Transverse colon (tissue), 3 donors: ENCODE measurements around the gene TACC2.

ENCODE experiments used
- CTCF ChIP-seq, 5 experiments: fragments of 200-600 bp in 3 of 5; fragments of 450-650 bp in 2 of 5; sonication (generic) in 3 of 5; IDR thresholded peaks; 1 replicate in 2 of 5; 2 replicates in 3 of 5; pipeline ENCODE4 v1.5.1; 2016 to 2017; ENCODE audit warnings: antibody characterized with exemption in 5 of 5, inconsistent platforms in 3 of 5, mild to moderate bottlenecking in 2 of 5, moderate library complexity in 1 of 5
- POLR2A ChIP-seq: fragments of 450-650 bp; IDR thresholded peaks from one replicate; pipeline ENCODE4 v1.6.1; 2016; ENCODE audit warnings: antibody characterized with exemption, mild to moderate bottlenecking, moderate library complexity

- no peak for TF ChIP-seq CTCF (IDR thresholded peaks at IDR 0.05)
- TF ChIP-seq POLR2A, result no peak
Measured at GRCh38 chr10:122151121-122151694, 162.2 kb downstream of the TACC2 start.
